Testis (tissue), 3 donors: ENCODE results near the gene RALGAPA1. TPM values are rescaled to one million over a fixed set of nuclear protein-coding genes. Genes with fewer than 3 reads are reported as not detected.

ENCODE experiments used
- DNase-seq: peaks from one replicate; pipeline ENCODE4 v3.0.0-alpha.2; 2019
- H3K27ac ChIP-seq, 2 donors: fragments of 200-600 bp; sonication (generic); one replicate each; pipeline ENCODE4 v1.5.1; 2019
- H3K27me3 ChIP-seq: fragments of 200-600 bp; sonication (generic); one replicate; pipeline ENCODE4 v1.5.1; 2019
- H3K36me3 ChIP-seq: fragments of 200-600 bp; sonication (generic); one replicate; pipeline ENCODE4 v1.5.1; 2017; ENCODE audit warnings: low read depth; ENCODE audit errors: missing control alignments
- H3K4me1 ChIP-seq: fragments of 200-600 bp; sonication (generic); one replicate; pipeline ENCODE4 v1.5.1; 2019
- H3K4me3 ChIP-seq, 2 donors: fragments of 200-600 bp; sonication (generic); one replicate each; pipeline ENCODE4 v1.5.1; 2017 to 2019
- H3K9me3 ChIP-seq: fragments of 200-600 bp; sonication (generic); one replicate; pipeline ENCODE4 v1.5.1; 2017
- POLR2A ChIP-seq: fragments of 450-650 bp; IDR thresholded peaks from one replicate; pipeline ENCODE4 v1.6.1; 2017; ENCODE audit warnings: antibody characterized with exemption, mild to moderate bottlenecking, moderate library complexity
- WGBS, 2 donors: methylation state at CpG; one replicate each; pipeline ENCODE4 v1.1.5; 2018; 5-methylcytosine and 5-hydroxymethylcytosine counted together
- intact Hi-C: fragments of 100-400 bp; cut with DNase I; formaldehyde crosslinking; loops from one replicate; pipeline ENCODE4 v1.15.1; 2023; ENCODE audit warnings: low total_unique reads
- polyA plus RNA-seq: library from polyadenylated mRNA; stranded (reverse); fragments of 350-450 nt; fragmentation: Illumina TruSeq; extraction: RNeasy Lipid Tissue Mini Kit (QIAGEN cat#74804); gene quantifications from one replicate; pipeline ENCODE4 v1.2.3, GENCODE V29; 2014; ENCODE audit warnings: low read depth, low replicate concordance; ENCODE audit not compliant: insufficient read depth
- total RNA-seq, 2 donors: library from RNA; depleted of rRNA; stranded (reverse); fragments of >200 nt; gene quantifications; one replicate each; pipeline ENCODE4 v1.2.3, GENCODE V29; 2016
- TF ChIP-seq, protein P1 (sequence below), 3 experiments: fragments of 450-650 bp in 2 of 3; fragments of 200-600 bp in 1 of 3; sonication (generic) in 1 of 3; IDR thresholded peaks; one replicate each; pipeline ENCODE4 v1.5.1; 2016 to 2019; ENCODE audit warnings: antibody characterized with exemption in 3 of 3, mild to moderate bottlenecking in 2 of 3, moderate library complexity in 1 of 3

The RALGAPA1 gene
- total and polyA plus RNA-seq, 3 donors from 2014 or later, result 25.6 to 111 (median 75.1) TPM

DNA sequence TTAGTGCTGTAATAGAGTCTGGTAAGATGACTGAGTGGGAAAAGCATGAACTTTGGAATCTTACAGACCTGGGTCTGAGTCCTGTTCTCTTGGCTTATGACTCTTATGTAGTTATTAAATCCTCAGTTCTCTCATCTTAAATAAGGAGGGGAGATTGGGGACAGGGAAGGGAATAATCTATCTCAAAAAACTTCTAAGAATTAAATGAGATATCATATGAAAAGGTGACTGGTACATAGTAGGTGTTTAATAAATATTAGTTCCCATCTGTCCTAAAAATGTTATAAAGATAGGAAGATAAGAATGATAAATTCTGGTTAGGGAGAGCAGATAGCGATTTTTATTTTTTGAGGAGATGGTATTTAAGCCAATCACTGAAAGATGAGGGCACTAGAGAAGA lies 156.1 kb downstream of the RALGAPA1 start:
- no peak overlapping the region for H3K27ac ChIP-seq
- no peaks in the 10 kb centered on the region for H3K9me3 ChIP-seq
- no peaks in the 10 kb centered on the region for H3K4me1 ChIP-seq
- no peaks in the 10 kb centered on the region for H3K27me3 ChIP-seq
- no peak overlapping the region for H3K4me3 ChIP-seq
- WGBS, 2 donors, result 92 to 94% methylated on average over 1 of the region's 1 CpG
- no peak for TF ChIP-seq POLR2A
- TF ChIP-seq, protein P1, sequence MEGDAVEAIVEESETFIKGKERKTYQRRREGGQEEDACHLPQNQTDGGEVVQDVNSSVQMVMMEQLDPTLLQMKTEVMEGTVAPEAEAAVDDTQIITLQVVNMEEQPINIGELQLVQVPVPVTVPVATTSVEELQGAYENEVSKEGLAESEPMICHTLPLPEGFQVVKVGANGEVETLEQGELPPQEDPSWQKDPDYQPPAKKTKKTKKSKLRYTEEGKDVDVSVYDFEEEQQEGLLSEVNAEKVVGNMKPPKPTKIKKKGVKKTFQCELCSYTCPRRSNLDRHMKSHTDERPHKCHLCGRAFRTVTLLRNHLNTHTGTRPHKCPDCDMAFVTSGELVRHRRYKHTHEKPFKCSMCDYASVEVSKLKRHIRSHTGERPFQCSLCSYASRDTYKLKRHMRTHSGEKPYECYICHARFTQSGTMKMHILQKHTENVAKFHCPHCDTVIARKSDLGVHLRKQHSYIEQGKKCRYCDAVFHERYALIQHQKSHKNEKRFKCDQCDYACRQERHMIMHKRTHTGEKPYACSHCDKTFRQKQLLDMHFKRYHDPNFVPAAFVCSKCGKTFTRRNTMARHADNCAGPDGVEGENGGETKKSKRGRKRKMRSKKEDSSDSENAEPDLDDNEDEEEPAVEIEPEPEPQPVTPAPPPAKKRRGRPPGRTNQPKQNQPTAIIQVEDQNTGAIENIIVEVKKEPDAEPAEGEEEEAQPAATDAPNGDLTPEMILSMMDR (IDR thresholded peaks at IDR 0.05), result no peak
- H3K36me3 ChIP-seq, result no peaks in the 10 kb centered on the region
- DNase-seq, result no peak
- intact Hi-C loops, result no loop called here

DNA sequence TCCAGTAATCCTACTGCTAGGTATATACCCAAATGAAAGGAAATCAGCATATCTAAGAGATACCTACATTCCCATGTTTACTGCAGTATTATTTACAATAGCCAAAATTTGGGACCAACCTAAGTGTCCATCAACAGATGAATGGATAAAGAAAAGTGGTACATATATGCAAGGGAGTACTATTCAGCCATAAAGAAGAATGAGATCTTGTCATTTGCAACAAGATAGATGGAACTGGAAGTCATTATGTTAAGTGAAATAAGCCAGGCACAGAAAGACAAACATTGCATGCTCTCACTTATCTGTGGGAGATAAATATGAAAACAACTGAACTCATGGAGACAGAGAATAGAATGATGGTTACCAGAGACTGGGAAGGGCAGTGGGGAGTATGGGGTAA lies 165.6 kb downstream of the RALGAPA1 start:
- Histone ChIP-seq H3K9me3 (no peaks in the 10 kb centered on the region), H3K27ac (no peak overlapping the region), H3K4me3 (no peak overlapping the region), H3K27me3 (no peaks in the 10 kb centered on the region), H3K36me3 (no peaks in the 10 kb centered on the region), H3K4me1 (no peaks in the 10 kb centered on the region)
- TF ChIP-seq POLR2A, result no peak
- TF ChIP-seq, protein P1 (IDR thresholded peaks at IDR 0.05), result no peak
- intact Hi-C loops, result no loop called here
- DNase-seq, result no peak

DNA sequence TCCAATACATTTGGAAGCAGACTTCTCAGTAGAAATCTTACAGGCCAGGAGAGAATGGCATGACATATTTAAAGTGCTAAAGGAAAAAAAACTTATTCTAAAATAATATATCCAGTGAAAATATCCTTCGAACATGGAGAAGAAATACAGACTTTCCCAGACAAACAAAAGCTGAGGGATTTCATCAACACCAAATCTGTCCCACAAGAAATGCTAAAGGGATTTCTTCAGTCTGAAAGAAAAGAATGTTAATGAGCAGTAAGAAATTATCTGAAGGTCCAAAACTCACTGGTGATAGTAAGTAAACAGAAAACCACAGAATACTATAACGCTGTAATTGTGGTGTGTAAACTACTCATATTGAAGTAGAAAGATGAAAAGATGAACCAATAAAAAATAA lies 171.2 kb downstream of the RALGAPA1 start:
- Histone ChIP-seq H3K4me3 (no peak overlapping the region), H3K4me1 (no peaks in the 10 kb centered on the region), H3K27me3 (no peaks in the 10 kb centered on the region), H3K9me3 (no peaks in the 10 kb centered on the region), H3K27ac (no peak overlapping the region), H3K36me3 (no peaks in the 10 kb centered on the region)
- WGBS, 2 donors, result 96 to 98% methylated on average over 2 of the region's 2 CpGs
- intact Hi-C loops, result no loop called here
- no peak for DNase-seq
- TF ChIP-seq POLR2A, result no peak
- TF ChIP-seq, protein P1 (IDR thresholded peaks at IDR 0.05), result no peak

DNA sequence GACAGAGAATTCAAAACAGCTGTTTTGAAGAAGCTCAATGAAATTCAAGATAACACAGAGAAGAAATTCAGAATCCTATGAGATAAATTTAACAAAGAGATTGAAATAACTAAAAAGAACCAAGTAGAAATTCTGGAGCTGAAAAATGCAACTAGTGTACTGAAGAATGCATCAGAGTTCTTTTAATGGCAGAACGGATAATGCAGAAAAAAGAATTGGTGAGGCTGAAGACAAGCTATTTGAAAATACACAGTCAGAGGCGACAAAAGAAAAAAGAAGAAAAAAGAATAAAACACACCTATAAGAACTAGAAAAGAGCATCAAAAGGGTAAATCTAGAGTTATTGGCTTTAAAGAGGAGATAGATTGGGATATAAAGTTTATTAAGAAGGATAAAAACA lies 171.8 kb downstream of the RALGAPA1 start:
- intact Hi-C loops, result no loop called here
- no peak for TF ChIP-seq POLR2A
- TF ChIP-seq, protein P1 (IDR thresholded peaks at IDR 0.05), result no peak
- no peak overlapping the region for H3K4me3 ChIP-seq
- DNase-seq, result no peak
- H3K4me1 ChIP-seq, result no peaks in the 10 kb centered on the region
- H3K36me3 ChIP-seq, result no peaks in the 10 kb centered on the region
- 91 to 98% methylated on average over 2 of the region's 2 CpGs for WGBS, 2 donors
- no peaks in the 10 kb centered on the region for H3K27me3 ChIP-seq
- H3K27ac ChIP-seq, result no peak overlapping the region
- no peaks in the 10 kb centered on the region for H3K9me3 ChIP-seq

DNA sequence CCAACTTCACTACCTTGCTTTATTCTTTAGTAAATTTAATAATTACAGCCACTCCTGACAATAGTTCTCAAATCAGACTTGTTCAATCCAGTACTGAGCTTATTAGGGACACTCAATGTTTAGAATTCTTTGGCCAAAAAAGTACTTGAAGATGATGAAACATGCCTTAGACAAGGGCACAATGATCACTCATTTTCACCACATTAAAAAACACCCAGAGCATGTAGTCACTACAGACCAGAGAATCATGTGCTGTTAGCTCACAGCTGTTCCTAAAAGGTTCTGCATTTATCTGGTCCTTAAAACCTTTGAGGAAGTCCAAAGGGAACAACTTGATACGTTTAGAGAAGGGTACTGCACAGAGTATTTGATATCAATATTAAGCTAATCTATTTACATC lies 176.4 kb downstream of the RALGAPA1 start:
- H3K36me3 ChIP-seq, result no peaks in the 10 kb centered on the region
- DNase-seq, result no peak
- intact Hi-C loops, result no loop called here
- TF ChIP-seq, protein P1 (IDR thresholded peaks at IDR 0.05), result no peak
- no peak for TF ChIP-seq POLR2A
- H3K27me3 ChIP-seq, result no peaks in the 10 kb centered on the region
- H3K9me3 ChIP-seq, result no peaks in the 10 kb centered on the region
- H3K4me1 ChIP-seq, result no peaks in the 10 kb centered on the region
- no peak overlapping the region for H3K4me3 ChIP-seq
- H3K27ac ChIP-seq, result no peak overlapping the region
- WGBS, 2 donors, result 56 to 57% methylated on average over 1 of the region's 1 CpG
